OCI-LY1 (cell line): ENCODE results near the gene PREP.

Source experiments
- CTCF ChIP-seq: fragments of 200-600 bp; sonication (generic), shearing (Covaris generic); IDR thresholded peaks from 2 replicates; pipeline ENCODE4 v1.5.1; 2017; ENCODE audit warnings: mild to moderate bottlenecking, antibody characterized with exemption, low read length, moderate library complexity, mixed read lengths
- EZH2 ChIP-seq: fragments of 200-600 bp; sonication (generic), shearing (Covaris generic); IDR thresholded peaks from 2 replicates; pipeline ENCODE4 v1.8.0; 2017; ENCODE audit warnings: borderline replicate concordance, mixed run types, mild to moderate bottlenecking, antibody characterized with exemption, low read length, moderate library complexity, mixed read lengths

GRCh38 chr6:105443941-105444340 is 41.1 kb upstream of the PREP start:
- TF ChIP-seq EZH2 (no peak), CTCF (no peak)
